Thoracic aorta (tissue), 2 donors: ENCODE data around the gene SMTN. TPM values are rescaled to one million over a fixed set of nuclear protein-coding genes. Genes with fewer than 3 reads are reported as not detected.

ENCODE experiments used
- ATAC-seq: fragments of 150-250 bp; one replicate; pipeline ENCODE4 v1.8.0; 2017; ENCODE audit warnings: low read depth; ENCODE audit not compliant: insufficient number of reproducible peaks, low FRiP score
- DNase-seq: peaks from one replicate; pipeline ENCODE4 v3.0.0-alpha.2; 2020; ENCODE audit warnings: low spot score
- H3K27ac ChIP-seq, 2 donors: fragments of 200-600 bp; sonication (generic); 1 replicate in 1 of 2; 2 replicates in 1 of 2; pipeline ENCODE4 v1.5.1; 2016; ENCODE audit warnings: mild to moderate bottlenecking in 2 of 2, moderate library complexity in 2 of 2
- H3K27me3 ChIP-seq: fragments of 200-600 bp; sonication (generic); replicated peaks from 2 replicates; pipeline ENCODE4 v1.6.0; 2016; ENCODE audit warnings: mild to moderate bottlenecking; ENCODE audit not compliant: insufficient read depth
- H3K36me3 ChIP-seq: fragments of 200-600 bp; sonication (generic); one replicate; pipeline ENCODE4 v1.5.1; 2016
- H3K4me1 ChIP-seq, 2 donors: fragments of 200-600 bp; sonication (generic); 1 replicate in 1 of 2; 2 replicates in 1 of 2; pipeline versions ENCODE4 v1.5.1 to v1.6.0; 2016; ENCODE audit warnings: low read depth in 2 of 2, mild to moderate bottlenecking in 1 of 2; ENCODE audit not compliant: control insufficient read depth in 1 of 2
- H3K4me3 ChIP-seq: fragments of 200-600 bp; sonication (generic); 2 replicates; pipeline ENCODE4 v1.5.1; 2016; ENCODE audit warnings: mild to moderate bottlenecking
- H3K9me3 ChIP-seq: fragments of 200-600 bp; sonication (generic); 2 replicates; pipeline ENCODE4 v1.5.1; 2016
- total RNA-seq, 2 donors: library from RNA; depleted of rRNA; stranded (reverse); fragments of >200 nt; gene quantifications; one replicate each; pipeline versions ENCODE4 v1.1.0 to v1.2.3, GENCODE V29; 2016
- TF ChIP-seq, protein P1 (sequence below): fragments of 200-600 bp; sonication (generic); IDR thresholded peaks from one replicate; pipeline ENCODE4 v1.5.1; 2019; ENCODE audit warnings: antibody characterized with exemption

SMTN gene
- total RNA-seq, 2 donors from 2014 or later, result 632 to 946 TPM

DNA sequence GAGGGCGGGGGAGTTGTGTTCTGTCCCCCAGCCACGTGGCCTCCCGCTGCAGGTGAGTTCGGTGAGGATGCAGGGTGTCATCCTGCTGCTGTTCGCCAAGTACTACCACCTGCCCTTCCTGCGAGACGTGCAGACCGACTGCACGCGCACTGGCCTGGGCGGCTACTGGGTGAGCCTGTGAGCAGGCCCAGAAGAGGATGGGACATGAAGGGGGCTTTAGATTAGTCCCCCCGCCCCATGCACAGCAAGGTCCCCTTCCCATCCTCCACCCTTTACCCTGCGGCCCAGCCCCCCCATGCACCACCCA, 45.7 kb downstream of the SMTN start:
- Histone ChIP-seq H3K4me3 (no peak overlapping the region), H3K9me3 (no peaks in the 10 kb centered on the region), H3K36me3 (no peaks in the 10 kb centered on the region), H3K27me3 (no peaks in the 10 kb centered on the region), H3K4me1 (peaks cover 11 to 19% of the 10 kb centered on the region in 2 donors), H3K27ac (no peak overlapping the region)
- TF ChIP-seq, protein P1, sequence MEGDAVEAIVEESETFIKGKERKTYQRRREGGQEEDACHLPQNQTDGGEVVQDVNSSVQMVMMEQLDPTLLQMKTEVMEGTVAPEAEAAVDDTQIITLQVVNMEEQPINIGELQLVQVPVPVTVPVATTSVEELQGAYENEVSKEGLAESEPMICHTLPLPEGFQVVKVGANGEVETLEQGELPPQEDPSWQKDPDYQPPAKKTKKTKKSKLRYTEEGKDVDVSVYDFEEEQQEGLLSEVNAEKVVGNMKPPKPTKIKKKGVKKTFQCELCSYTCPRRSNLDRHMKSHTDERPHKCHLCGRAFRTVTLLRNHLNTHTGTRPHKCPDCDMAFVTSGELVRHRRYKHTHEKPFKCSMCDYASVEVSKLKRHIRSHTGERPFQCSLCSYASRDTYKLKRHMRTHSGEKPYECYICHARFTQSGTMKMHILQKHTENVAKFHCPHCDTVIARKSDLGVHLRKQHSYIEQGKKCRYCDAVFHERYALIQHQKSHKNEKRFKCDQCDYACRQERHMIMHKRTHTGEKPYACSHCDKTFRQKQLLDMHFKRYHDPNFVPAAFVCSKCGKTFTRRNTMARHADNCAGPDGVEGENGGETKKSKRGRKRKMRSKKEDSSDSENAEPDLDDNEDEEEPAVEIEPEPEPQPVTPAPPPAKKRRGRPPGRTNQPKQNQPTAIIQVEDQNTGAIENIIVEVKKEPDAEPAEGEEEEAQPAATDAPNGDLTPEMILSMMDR, result no peak
- DNase-seq, result no peak
- no peak for ATAC-seq

DNA sequence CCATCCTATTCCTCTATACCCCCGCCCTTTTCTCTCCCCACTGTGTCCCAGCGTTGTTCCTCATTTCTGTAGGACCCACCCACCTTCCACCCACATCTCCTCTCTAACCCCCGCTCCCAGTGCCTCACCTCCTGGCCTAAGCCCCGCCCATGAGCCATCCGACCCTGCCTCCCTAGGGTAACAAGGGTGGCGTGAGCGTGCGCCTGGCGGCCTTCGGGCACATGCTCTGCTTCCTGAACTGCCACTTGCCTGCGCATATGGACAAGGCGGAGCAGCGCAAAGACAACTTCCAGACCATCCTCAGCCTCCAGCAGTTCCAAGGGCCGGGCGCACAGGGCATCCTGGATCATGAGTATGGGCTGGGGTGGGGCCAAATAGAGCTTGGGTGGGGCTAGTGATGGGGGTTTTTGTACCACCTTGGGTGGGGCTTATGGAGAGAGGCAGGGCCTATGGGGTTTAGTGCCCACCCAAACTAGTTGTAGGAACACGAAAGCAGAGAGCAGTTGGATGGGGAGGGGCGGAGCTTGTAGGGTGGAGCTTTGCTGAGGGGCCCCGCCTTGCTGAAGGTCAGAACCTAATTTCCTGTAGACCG, 46.2 kb downstream of the SMTN start:
- DNase-seq (no peak), ATAC-seq (no peak)
- Histone ChIP-seq H3K36me3 (no peaks in the 10 kb centered on the region), H3K4me1 (peaks cover 9 to 15% of the 10 kb centered on the region in 2 donors), H3K9me3 (no peaks in the 10 kb centered on the region), H3K27me3 (no peaks in the 10 kb centered on the region), H3K27ac (no peak overlapping the region), H3K4me3 (no peak overlapping the region)
- TF ChIP-seq, protein P1, result no peak

DNA sequence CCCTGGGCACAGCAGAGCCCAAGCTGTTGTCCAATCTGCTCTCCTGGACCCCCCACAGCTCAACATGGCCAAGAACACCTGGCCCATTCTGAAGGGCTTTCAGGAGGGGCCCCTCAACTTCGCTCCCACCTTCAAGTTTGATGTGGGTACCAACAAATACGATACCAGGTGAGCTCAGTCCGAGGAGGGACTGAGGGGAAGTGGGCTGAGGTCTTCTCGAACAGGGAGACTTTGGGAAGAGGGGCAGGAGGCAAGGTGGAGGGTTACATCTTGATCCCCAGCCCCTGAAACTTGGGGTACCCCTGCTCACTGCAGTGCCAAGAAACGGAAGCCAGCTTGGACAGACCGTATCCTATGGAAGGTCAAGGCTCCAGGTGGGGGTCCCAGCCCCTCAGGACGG, 47.0 kb downstream of the SMTN start:
- TF ChIP-seq, protein P1, result no peak
- Histone ChIP-seq H3K36me3 (no peaks in the 10 kb centered on the region), H3K4me3 (no peak overlapping the region), H3K27me3 (no peaks in the 10 kb centered on the region), H3K4me1 (peaks cover 2 to 6% of the 10 kb centered on the region in 2 donors), H3K27ac (no peak overlapping the region), H3K9me3 (no peaks in the 10 kb centered on the region)
- DNase-seq (no peak), ATAC-seq (no peak)

DNA sequence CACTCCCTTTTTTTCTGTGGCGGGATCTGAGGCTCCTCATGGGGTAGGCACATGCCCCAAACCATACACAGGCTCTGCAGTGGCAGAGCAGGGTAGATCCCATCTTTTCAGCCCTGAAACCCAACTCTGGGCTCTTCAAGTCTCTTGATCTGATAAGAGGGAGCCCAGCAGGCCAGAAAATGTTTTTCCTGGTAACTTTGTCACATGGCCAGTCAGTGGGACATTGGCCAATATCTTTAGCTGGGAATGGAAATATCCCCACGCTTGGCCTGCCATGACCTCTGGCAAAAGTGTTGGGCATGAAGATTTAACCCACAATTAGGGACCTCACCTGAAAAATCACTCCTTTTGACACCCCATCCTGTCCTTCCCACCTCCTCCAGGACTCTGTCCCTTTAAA, 49.8 kb downstream of the SMTN start:
- TF ChIP-seq, protein P1, result no peak
- no peak for DNase-seq
- no peaks in the 10 kb centered on the region for H3K4me1 ChIP-seq
- no peaks in the 10 kb centered on the region for H3K27me3 ChIP-seq
- ATAC-seq, result no peak
- H3K36me3 ChIP-seq, result no peaks in the 10 kb centered on the region
- no peak overlapping the region for H3K4me3 ChIP-seq
- H3K27ac ChIP-seq, result no peak overlapping the region
- H3K9me3 ChIP-seq, result no peaks in the 10 kb centered on the region

DNA sequence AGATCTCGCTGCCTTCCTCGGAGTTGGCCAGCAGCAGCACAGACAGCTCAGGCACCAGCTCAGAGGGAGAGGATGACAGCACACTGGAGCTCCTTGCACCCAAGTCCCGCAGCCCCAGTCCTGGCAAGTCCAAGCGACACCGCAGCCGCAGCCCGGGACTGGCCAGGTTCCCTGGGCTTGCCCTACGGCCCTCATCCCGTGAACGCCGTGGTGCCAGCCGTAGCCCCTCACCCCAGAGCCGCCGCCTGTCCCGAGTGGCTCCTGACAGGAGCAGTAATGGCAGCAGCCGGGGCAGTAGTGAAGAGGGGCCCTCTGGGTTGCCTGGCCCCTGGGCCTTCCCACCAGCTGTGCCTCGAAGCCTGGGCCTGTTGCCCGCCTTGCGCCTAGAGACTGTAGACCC, 52.8 kb downstream of the SMTN start:
- Histone ChIP-seq H3K9me3 (no peaks in the 10 kb centered on the region), H3K4me1 (no peaks in the 10 kb centered on the region), H3K27me3 (no peaks in the 10 kb centered on the region), H3K36me3 (no peaks in the 10 kb centered on the region), H3K27ac (no peak overlapping the region), H3K4me3 (no peak overlapping the region)
- TF ChIP-seq, protein P1, result no peak
- no peak for ATAC-seq
- DNase-seq, result no peak
